VCaP (cell line): ENCODE measurements around the gene CSTPP1.

Experiments
- H3K27ac ChIP-seq: fragments of 450-650 bp; 2 replicates; pipeline ENCODE4 v1.5.1; 2017
- TF ChIP-seq, protein P1 (sequence below): fragments of 450-650 bp; conservative IDR thresholded peaks from 2 replicates; pipeline ENCODE4 v1.5.1; 2017; ENCODE audit warnings: mild to moderate bottlenecking, moderate library complexity

The CSTPP1 gene

DNA sequence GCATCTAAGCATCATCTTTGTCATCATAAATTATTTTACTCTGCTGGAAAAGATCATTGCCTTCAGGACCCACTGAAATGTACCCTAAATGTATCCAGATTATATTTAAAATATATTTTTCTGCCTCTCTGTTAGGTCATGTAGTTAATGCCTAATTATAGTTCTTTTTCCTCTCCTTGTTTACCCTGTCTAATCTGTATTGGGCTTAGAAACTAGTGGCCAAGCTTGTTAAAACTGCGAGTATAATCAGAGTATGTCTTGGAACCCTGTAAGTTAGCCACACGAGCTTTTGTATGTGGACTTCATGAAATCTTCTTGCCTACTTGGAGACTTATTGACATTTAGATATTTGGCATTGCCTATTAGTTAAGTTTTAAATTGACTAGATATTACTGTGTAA is 184.5 kb downstream of the CSTPP1 start:
- TF ChIP-seq, protein P1, sequence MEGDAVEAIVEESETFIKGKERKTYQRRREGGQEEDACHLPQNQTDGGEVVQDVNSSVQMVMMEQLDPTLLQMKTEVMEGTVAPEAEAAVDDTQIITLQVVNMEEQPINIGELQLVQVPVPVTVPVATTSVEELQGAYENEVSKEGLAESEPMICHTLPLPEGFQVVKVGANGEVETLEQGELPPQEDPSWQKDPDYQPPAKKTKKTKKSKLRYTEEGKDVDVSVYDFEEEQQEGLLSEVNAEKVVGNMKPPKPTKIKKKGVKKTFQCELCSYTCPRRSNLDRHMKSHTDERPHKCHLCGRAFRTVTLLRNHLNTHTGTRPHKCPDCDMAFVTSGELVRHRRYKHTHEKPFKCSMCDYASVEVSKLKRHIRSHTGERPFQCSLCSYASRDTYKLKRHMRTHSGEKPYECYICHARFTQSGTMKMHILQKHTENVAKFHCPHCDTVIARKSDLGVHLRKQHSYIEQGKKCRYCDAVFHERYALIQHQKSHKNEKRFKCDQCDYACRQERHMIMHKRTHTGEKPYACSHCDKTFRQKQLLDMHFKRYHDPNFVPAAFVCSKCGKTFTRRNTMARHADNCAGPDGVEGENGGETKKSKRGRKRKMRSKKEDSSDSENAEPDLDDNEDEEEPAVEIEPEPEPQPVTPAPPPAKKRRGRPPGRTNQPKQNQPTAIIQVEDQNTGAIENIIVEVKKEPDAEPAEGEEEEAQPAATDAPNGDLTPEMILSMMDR = no peak
- H3K27ac ChIP-seq = no peak overlapping the region

GRCh38 chr11:47121731-47122130 is 185.2 kb downstream of the CSTPP1 start:
- no peak overlapping the region for H3K27ac ChIP-seq
- TF ChIP-seq, protein P1 = no peak

- no peak overlapping the region for H3K27ac ChIP-seq
- TF ChIP-seq, protein P1 = no peak
Measured at GRCh38 chr11:47123094-47123493, 186.5 kb downstream of the CSTPP1 start.

GRCh38 chr11:47124675-47125074 is 188.1 kb downstream of the CSTPP1 start:
- H3K27ac ChIP-seq = no peak overlapping the region

GRCh38 chr11:47125083-47125482 is 188.5 kb downstream of the CSTPP1 start:
- H3K27ac ChIP-seq = no peak overlapping the region
- TF ChIP-seq, protein P1 = no peak

More at GRCh38 chr11:47124675-47125074, 188.1 kb downstream of the CSTPP1 start:
- TF ChIP-seq, protein P1 = no peak

- TF ChIP-seq, protein P1 = no peak
Measured at GRCh38 chr11:47127213-47127612, 190.7 kb downstream of the CSTPP1 start.

GRCh38 chr11:47130543-47130942 is 194.0 kb downstream of the CSTPP1 start:
- H3K27ac ChIP-seq = no peak overlapping the region
- TF ChIP-seq, protein P1 = no peak

More at GRCh38 chr11:47127213-47127612, 190.7 kb downstream of the CSTPP1 start:
- no peak overlapping the region for H3K27ac ChIP-seq
